Smooth muscle cell of the coronary artery (primary cell): ENCODE results near the gene UGT1A3. TPM values are rescaled to one million over a fixed set of nuclear protein-coding genes. Genes with fewer than 3 reads are reported as not detected.

ENCODE experiments used
- total RNA-seq: library from RNA; depleted of rRNA; stranded (reverse); fragments of >200 nt; gene quantifications from 2 replicates; pipeline ENCODE4 v1.2.3, GENCODE V29; 2014; ENCODE audit warnings: low replicate concordance

UGT1A3 gene
- not detected in 2 replicates for total RNA-seq

GRCh38 chr2:233728723-233729301 is at the start of gene UGT1A3:
TSS of gene UGT1A3 (plus strand) at chr2:233729042. CDS start at chr2:233729127, 85 bp downstream.

GRCh38 chr2:233681521-233682099 is 47.2 kb upstream of the UGT1A3 start, which contains the start of gene UGT1A7:
TSS of gene UGT1A7 (plus strand) at chr2:233681901. CDS start at chr2:233681938, 37 bp downstream.

GRCh38 chr2:233692648-233693047 is 36.2 kb upstream of the UGT1A3 start, which contains the start of gene UGT1A6:
TSS of gene UGT1A6 (plus strand) at chr2:233692890. CDS start at chr2:233693005, 115 bp downstream.

GRCh38 chr2:233712611-233713261 is 16.1 kb upstream of the UGT1A3 start, which contains the start of gene UGT1A5:
TSS of gene UGT1A5 (plus strand) at chr2:233712907. CDS start at chr2:233712992, 85 bp downstream.

GRCh38 chr2:233718552-233718951 is 10.3 kb upstream of the UGT1A3 start, which contains the start of gene UGT1A4:
TSS of gene UGT1A4 (plus strand) at chr2:233718736. CDS start at chr2:233718821, 85 bp downstream.

GRCh38 chr2:233760043-233760442 is 31.2 kb downstream of the UGT1A3 start, which contains the start of gene UGT1A1:
TSS of gene UGT1A1 (plus strand) at chr2:233760270. CDS start at chr2:233760288, 18 bp downstream.

GRCh38 chr2:233778030-233778429 is 49.2 kb downstream of the UGT1A3 start, which contains the start of gene MROH2A:
TSS of gene MROH2A (plus strand) at chr2:233778330. CDS start at chr2:233779359, 1,029 bp downstream.

Other genes with a start within 250 kb of the UGT1A3 start
- 25.0 and 32.1 TPM in 2 replicates for gene USP40, start 162.3 kb upstream of the UGT1A3 start, total RNA-seq
- under 0.01 and 0.08 TPM in 2 replicates for gene UGT1A8, start 111.4 kb upstream of the UGT1A3 start, total RNA-seq
- gene UGT1A10, start 92.6 kb upstream of the UGT1A3 start, total RNA-seq: 0.23 TPM in 1 of 2 replicates, not detected in the other
- gene UGT1A9, start 57.1 kb upstream of the UGT1A3 start, total RNA-seq: not detected in 2 replicates
- not detected in 2 replicates for gene UGT1A7, start 47.1 kb upstream of the UGT1A3 start, total RNA-seq
- gene UGT1A6, start 36.2 kb upstream of the UGT1A3 start, total RNA-seq: 0.08 TPM in 1 of 2 replicates, not detected in the other
- not detected in 2 replicates for gene UGT1A5, start 16.1 kb upstream of the UGT1A3 start, total RNA-seq
- not detected in 2 replicates for gene UGT1A4, start 10.3 kb upstream of the UGT1A3 start, total RNA-seq
- gene UGT1A1, start 31.2 kb downstream of the UGT1A3 start, total RNA-seq: not detected in 2 replicates
- 0.15 TPM in 1 of 2 replicates, not detected in the other for gene MROH2A, start 49.3 kb downstream of the UGT1A3 start, total RNA-seq
- gene HJURP, start 125.5 kb downstream of the UGT1A3 start, total RNA-seq: 1.2 and 4.5 TPM in 2 replicates
- 0.59 TPM in 1 of 2 replicates, not detected in the other for gene TRPM8, start 188.3 kb downstream of the UGT1A3 start, total RNA-seq